Left lung (tissue), 10 donors: Measurements from ENCODE around the gene NIN. TPM values are rescaled to one million over a fixed set of nuclear protein-coding genes. Genes with fewer than 3 reads are reported as not detected.
"Not testable (repeated sequence)": the region's sequence is repeated elsewhere in the genome, so short reads cannot be mapped to it uniquely, and the experiment has no call there.

Source experiments
- ATAC-seq: fragments of 200-7000 bp; cut with Tn5 transposase; one replicate; pipeline ENCODE4 v1.9.1; 2020; ENCODE audit warnings: moderate library complexity
- DNase-seq, 4 donors: peaks; one replicate each; pipeline ENCODE4 v3.0.0-alpha.2; 2013 to 2020
- H3K27ac ChIP-seq, 2 donors: fragments of 200-600 bp; sonication (generic) in 1 of 2; one replicate each; pipeline versions ENCODE4 v1.5.0 to v1.8.0; 2020 to 2021
- H3K27me3 ChIP-seq, 2 donors: fragments of 200-600 bp; sonication (generic) in 1 of 2; one replicate each; pipeline versions ENCODE4 v1.5.0 to v1.8.0; 2020 to 2021
- H3K36me3 ChIP-seq, 2 donors: fragments of 200-600 bp; sonication (generic) in 1 of 2; one replicate each; pipeline versions ENCODE4 v1.5.0 to v1.8.0; 2020 to 2021
- H3K4me1 ChIP-seq, 2 donors: fragments of 200-600 bp; one replicate each; pipeline ENCODE4 v1.8.0; 2021
- H3K4me3 ChIP-seq, 2 donors: fragments of 200-600 bp; sonication (generic) in 1 of 2; one replicate each; pipeline versions ENCODE4 v1.5.0 to v1.8.0; 2020 to 2021; ENCODE audit warnings: mild to moderate bottlenecking in 1 of 2
- H3K9me3 ChIP-seq, 2 donors: fragments of 200-600 bp; sonication (generic) in 1 of 2; one replicate each; pipeline versions ENCODE4 v1.5.0 to v1.8.0; 2020 to 2021
- CTCF ChIP-seq, 2 donors: fragments of 200-600 bp; sonication (generic) in 1 of 2; IDR thresholded peaks; one replicate each; pipeline versions ENCODE4 v1.5.0 to v1.8.0; 2021; ENCODE audit warnings: antibody characterized with exemption in 2 of 2
- intact Hi-C, 2 donors: fragments of 100-400 bp; cut with DNase I; formaldehyde crosslinking; loops; one replicate each; pipeline versions ENCODE4 v1.11.2 to v1.14.2; 2022
- polyA plus RNA-seq, 6 donors: library from polyadenylated mRNA; unstranded; fragments of 120-200 nt; gene quantifications; one replicate each; pipeline ENCODE4 v1.2.1, GENCODE V29; 2013; ENCODE audit not compliant: insufficient read length in 6 of 6
- total RNA-seq, 2 donors: library from RNA; stranded (reverse); fragmentation: NEBNext Ultra II Directional; extraction: Animal tissue kit (Norgen Biotek cat#: 25700); gene quantifications; one replicate each; pipeline ENCODE4 v1.2.1, GENCODE V29; 2021
- donor health status: DM: no; HTN: yes; CAD: no.
- donor health status: DM: no; HTN: no; CAD: no.

The NIN gene
- total and polyA plus RNA-seq, 8 donors = 25.2 to 49.6 (median 29.5) TPM

GRCh38 chr14:50704454-50705010 lies 126.4 kb downstream of the NIN start:
- DNase-seq (no peak), ATAC-seq (no peak)
- TF ChIP-seq CTCF (IDR thresholded peaks at IDR 0.05) = no peak

GRCh38 chr14:50697659-50698290 lies 133.2 kb downstream of the NIN start:
- no peak for ATAC-seq
- no peak for TF ChIP-seq CTCF (IDR thresholded peaks at IDR 0.05)
- intact Hi-C loops = no loop called here
- no peak for DNase-seq
- Histone ChIP-seq H3K4me3 (no peak overlapping the region), H3K27me3 (no peaks in the 10 kb centered on the region), H3K9me3 (peaks cover 0 to 9% of the 10 kb centered on the region in 2 donors), H3K36me3 (no peaks in the 10 kb centered on the region), H3K4me1 (no peaks in the 10 kb centered on the region), H3K27ac (no peak overlapping the region)

More at GRCh38 chr14:50704454-50705010, 126.4 kb downstream of the NIN start:
- Histone ChIP-seq H3K4me1 (no peaks in the 10 kb centered on the region), H3K27me3 (no peaks in the 10 kb centered on the region), H3K9me3 (no peaks in the 10 kb centered on the region), H3K4me3 (no peak overlapping the region), H3K36me3 (no peaks in the 10 kb centered on the region), H3K27ac (no peak overlapping the region)
- intact Hi-C loops = no loop called here

GRCh38 chr14:50694260-50694659 lies 136.7 kb downstream of the NIN start:
- H3K9me3 ChIP-seq, H3K36me3 ChIP-seq, DNase-seq, ATAC-seq, H3K4me1 ChIP-seq, intact Hi-C loops, H3K4me3 ChIP-seq, H3K27me3 ChIP-seq, H3K27ac ChIP-seq: not testable (repeated sequence)

- peaks cover 0 to 4% of the 10 kb centered on the region in 2 donors for H3K9me3 ChIP-seq
Observed at GRCh38 chr14:50688875-50689274, 142.1 kb downstream of the NIN start.

GRCh38 chr14:50679674-50680073 lies 151.3 kb downstream of the NIN start:
- DNase-seq (no peak), ATAC-seq (no peak)
- intact Hi-C loops = no loop called here
- TF ChIP-seq CTCF (IDR thresholded peaks at IDR 0.05) = no peak
- Histone ChIP-seq H3K4me3 (no peak overlapping the region), H3K4me1 (peaks cover 5 to 19% of the 10 kb centered on the region in 2 donors), H3K27me3 (no peaks in the 10 kb centered on the region), H3K27ac (no peak overlapping the region), H3K9me3 (no peaks in the 10 kb centered on the region), H3K36me3 (no peaks in the 10 kb centered on the region)

More at GRCh38 chr14:50688875-50689274, 142.1 kb downstream of the NIN start:
- ATAC-seq (no peak), DNase-seq (no peak)
- Histone ChIP-seq H3K36me3 (no peaks in the 10 kb centered on the region), H3K4me3 (no peak overlapping the region), H3K4me1 (no peaks in the 10 kb centered on the region), H3K27ac (no peak overlapping the region), H3K27me3 (no peaks in the 10 kb centered on the region)
- intact Hi-C loops = no loop called here
- no peak for TF ChIP-seq CTCF (IDR thresholded peaks at IDR 0.05)
